Right renal cortex interstitium (tissue), 3 donors: ENCODE results near the gene TTC5. TPM values are rescaled to one million over a fixed set of nuclear protein-coding genes. Genes with fewer than 3 reads are reported as not detected.
"Not testable (repeated sequence)": the region's sequence is repeated elsewhere in the genome, so short reads cannot be mapped to it uniquely, and the experiment has no call there.

ENCODE experiments used
- DNase-seq, 3 donors: peaks; one replicate each; pipeline ENCODE4 v3.0.0-alpha.2; 2013; ENCODE audit warnings: low read depth in 3 of 3, low spot score in 2 of 3
- polyA plus RNA-seq, 3 donors: library from polyadenylated mRNA; unstranded; fragments of 120-200 nt; gene quantifications; one replicate each; pipeline ENCODE4 v1.2.1, GENCODE V29; 2013; ENCODE audit not compliant: insufficient read length in 3 of 3

Gene TTC5, protein sequence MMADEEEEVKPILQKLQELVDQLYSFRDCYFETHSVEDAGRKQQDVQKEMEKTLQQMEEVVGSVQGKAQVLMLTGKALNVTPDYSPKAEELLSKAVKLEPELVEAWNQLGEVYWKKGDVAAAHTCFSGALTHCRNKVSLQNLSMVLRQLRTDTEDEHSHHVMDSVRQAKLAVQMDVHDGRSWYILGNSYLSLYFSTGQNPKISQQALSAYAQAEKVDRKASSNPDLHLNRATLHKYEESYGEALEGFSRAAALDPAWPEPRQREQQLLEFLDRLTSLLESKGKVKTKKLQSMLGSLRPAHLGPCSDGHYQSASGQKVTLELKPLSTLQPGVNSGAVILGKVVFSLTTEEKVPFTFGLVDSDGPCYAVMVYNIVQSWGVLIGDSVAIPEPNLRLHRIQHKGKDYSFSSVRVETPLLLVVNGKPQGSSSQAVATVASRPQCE
- 10 to 100 TPM; 26.5 to 33.5 (median 32.2) TPM for polyA plus RNA-seq

DNA sequence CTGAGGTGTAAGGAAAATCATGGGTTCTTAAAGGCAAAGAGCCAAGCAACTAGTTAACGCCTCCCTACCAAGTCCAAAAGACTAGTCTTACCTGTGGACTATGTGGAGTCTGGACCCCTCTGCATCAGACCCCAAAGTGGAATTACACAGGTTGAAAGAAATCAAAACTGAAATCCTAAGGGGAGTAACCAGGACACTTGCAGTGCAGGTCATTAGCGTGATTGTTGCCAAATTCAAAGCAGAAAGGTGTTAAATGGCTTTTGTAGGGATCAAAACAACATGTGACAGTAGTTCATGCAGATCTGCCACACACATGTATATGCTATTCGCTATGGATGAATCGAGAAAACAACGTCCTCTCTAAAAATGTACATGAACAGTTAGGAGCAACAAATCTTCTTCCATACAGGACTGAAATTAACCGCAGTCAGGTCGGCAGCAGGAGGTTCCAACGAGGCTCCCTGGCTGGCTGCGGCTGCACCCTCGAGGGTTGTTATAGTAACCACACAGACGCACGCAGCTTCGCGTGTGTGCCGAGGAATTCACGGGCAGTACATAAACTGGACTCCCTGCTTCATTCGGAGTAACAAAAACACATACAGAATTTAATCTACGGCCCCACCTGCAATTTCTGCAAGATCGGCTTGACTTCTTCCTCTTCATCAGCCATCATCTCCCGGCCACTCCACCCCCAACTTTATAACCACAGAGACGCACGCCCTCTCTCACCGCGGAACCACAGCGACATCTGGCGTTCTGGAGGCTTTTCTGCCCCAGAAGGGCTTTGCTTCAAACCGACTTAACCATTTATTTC, at the start of gene TTC5:
Gene TTC5 (minus strand): TSS at position 687 of the 814 bp plus-strand sequence. CDS start 14 bp downstream, at position 673.
- DNase-seq: peak; percentile 81 to 86 (median 86)

DNA sequence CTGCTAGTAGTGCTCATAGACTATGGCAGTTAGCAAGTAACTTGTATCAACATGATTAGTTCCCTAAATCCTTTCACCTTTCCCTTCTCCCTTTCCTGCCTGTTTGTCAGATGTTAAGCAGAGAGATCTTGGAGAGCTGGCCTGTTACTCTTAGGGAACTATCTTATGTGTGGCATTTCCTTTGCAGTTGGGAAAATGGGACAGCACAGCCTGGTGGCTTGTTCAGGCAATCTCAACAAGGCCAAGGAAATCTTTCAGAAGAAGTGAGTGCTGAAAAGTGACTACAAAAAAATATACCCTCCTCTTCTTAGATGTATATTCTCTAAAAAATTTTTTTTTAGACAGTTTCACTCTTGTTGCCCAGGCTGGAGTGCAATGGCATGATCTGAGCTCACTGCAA, 45.1 kb upstream of the TTC5 start:
- DNase-seq: no peak

DNA sequence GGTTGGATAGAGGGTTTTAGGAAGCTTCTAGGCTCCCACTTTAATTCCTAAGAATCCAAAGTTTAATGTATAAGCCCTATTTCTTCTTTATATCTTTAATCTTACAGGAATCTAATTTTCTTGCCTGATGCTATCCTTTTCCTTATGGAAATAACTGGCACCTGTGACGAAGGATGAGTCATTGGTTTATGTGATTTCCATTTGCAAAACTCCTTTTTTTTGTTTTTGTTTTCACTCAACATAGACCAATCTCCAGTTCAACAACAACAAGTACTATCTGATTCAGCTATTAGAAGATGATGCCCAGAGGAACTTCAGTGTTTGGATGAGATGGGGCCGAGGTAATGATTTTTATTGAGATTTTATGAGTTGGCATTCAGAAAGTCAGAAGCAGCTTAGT, 44.5 kb upstream of the TTC5 start:
- DNase-seq: no peak

DNA sequence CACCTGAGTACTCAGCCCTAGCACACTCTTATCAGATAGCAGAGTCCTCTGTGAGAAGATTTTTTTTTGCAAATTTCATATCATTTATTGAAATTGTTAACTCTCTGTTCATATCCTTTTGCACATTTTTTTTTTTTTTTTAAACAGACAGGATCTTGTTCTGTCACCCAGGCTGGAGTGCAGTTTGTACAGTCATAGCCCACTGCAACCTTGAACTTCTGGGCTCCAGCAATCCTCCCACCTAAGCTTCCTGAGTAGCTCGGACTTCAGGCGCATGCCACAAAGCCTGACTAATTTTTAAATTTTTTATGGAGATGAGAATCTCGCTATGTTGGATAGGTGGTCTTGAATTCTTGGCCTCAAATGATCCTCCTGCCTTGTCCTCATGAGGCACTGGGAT, 42.0 kb upstream of the TTC5 start:
- DNase-seq: no peak

DNA sequence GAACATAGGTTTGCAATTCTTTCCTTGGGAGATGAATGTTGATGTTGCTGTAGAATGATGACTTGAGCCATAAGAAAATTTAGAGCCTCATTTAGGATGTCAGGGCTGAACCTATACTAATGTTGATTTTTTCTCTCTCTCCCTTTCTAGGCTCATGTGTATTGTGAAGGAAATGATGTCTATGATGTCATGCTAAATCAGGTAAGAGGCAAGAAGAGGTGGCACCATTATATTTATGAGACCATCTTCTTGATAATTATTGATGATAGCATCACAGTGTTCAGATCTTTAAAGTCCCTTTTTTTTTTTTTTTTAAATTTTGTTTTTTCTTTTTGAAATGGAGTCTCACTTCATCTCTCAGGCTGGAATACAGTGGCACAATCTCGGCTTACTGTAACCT, 41.0 kb upstream of the TTC5 start:
- DNase-seq: no peak

DNA sequence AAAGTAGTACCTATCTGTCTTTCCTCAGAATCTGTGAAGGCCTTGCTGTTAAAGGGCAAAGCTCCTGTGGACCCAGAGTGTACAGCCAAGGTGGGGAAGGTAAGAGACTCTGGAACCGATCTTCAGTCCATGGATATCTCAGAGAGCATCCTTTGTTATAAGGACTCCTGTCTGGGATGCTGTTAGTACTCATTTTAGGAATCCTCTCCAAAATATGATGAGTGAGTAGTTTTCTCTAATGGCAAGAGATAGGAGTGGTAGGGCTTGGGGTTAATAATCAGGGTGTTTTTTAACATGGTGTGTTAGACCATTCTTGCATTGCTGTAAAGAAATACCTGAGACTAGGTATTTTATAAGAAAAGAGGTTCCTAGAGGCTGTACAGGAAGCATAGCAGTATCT, 39.6 kb upstream of the TTC5 start:
- DNase-seq: no peak

DNA sequence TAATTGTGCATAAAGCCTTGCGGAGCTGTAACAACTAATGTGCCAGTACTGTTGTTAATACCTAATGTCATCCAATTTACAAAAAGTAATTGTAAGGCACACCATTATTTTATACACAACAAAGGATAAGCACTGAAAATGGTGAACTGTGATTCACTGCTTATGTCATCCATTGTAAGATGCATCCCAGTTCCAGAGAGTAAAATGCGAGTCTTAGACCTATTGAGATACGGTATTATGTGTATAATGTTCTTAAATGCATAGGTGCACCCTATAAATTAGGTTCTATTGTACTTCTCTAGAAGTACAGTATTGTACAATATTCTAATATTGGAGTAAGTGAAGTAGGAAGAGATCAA, 38.1 kb upstream of the TTC5 start:
- DNase-seq: no peak

DNA sequence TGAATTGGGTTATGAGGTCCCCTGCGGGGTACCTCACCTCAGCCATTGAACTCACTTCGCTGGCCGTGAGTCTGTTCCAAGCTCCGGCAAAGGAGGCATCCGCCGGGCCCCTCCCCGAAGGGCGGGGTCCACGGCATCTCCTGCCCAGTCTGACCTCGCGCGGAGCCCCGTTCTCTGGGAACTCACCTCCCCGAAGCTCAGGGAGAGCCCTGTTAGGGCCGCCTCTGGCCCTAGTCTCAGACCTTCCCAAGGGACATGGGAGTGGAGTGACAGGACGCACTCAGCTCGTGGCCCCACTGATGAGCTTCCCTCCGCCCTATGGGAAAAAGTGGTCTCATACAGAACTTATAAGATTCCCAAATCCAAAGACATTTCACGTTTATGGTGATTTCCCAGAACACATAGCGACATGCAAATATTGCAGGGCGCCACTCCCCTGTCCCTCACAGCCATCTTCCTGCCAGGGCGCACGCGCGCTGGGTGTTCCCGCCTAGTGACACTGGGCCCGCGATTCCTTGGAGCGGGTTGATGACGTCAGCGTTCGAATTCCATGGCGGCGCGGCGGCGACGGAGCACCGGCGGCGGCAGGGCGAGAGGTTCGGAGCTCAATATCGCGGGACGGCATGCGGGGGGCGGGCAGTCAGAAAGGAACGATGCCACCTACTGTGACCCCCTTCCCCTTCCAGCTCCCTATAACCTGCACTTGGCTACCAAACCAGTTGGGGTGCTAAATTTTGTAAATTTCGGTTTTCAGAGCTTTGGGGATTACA, 37.5 kb upstream of the TTC5 start, which contains the start of gene PARP2:
Gene PARP2 (plus strand): TSS at position 544 of the 770 bp plus-strand sequence. CDS start 7 bp downstream, at position 551.
- peak; percentile 100 for DNase-seq

DNA sequence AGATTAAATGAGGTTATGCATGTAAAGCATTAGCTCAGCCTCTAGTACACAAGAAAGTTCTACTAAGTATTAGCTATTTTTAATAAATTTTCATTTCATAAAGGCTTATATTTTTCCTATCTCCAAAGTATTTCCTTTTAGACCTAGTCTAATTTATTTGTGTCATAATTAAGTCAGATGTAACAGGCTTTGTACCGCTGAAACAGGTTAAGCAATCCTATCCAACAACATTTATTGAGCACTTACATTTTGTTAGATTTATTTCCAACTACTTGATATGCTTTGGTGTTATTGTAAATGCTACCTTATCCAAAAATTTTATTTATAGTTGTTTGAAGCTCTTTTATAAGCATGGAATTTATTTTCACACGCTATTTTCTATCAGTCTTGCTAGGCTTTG, 35.9 kb upstream of the TTC5 start:
- DNase-seq: no peak

DNA sequence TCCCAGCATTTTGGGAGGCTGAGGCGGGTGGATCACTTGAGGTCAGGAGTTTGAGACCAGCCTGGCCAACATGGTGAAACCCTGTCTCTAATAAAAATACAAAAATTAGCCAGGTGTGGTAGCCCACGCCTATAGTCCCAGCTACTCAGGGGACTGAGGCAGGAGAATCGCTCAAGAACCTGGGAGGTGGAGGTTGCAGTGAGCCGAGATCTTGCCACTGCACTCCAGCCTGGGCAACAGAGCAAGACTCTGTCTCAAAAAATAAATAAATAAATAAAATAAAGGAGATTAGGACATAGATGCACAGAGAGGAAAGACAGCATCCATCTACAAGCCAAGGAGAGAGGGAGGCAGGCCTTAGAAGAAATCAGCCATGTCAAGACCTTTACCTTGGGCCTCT, 35.3 kb upstream of the TTC5 start:
- DNase-seq: not testable (repeated sequence)

DNA sequence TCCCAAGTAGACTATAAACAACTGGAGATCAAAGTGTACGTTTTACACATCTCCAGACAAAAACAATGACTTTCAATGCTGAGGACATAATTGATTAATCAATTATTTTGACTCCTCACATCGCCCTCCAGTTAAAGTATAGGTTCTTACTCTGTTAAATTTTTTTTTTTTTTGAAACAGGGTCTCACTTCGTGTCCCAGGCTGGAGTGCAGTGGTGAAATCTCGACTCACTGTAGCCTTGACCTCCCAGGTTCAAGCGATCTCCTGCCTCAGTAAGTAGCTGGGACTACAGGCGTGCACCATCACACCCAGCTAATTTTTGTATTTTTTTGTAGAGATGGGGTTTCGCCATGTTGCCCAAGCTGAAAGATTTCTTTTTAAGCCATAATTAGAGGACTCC, 28.3 kb upstream of the TTC5 start:
- no peak for DNase-seq

DNA sequence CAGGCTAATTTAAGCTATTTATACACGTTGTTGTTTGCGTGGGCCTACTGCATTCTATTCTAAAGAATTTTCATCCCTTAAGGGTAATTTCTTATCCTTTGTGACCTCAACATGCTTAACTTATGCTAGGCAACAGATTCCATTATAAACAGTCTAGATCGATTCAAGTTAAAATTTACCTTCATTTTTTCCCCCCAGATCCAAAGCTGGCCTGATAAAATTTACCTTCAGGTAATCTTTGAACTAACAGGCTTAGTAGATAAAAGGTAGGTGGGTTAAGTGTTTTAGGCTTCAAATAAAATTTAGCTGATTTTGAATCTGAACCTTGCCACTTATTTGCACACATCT, 27.7 kb upstream of the TTC5 start:
- peak in 1 of 3 donors; percentile 21 for DNase-seq

DNA sequence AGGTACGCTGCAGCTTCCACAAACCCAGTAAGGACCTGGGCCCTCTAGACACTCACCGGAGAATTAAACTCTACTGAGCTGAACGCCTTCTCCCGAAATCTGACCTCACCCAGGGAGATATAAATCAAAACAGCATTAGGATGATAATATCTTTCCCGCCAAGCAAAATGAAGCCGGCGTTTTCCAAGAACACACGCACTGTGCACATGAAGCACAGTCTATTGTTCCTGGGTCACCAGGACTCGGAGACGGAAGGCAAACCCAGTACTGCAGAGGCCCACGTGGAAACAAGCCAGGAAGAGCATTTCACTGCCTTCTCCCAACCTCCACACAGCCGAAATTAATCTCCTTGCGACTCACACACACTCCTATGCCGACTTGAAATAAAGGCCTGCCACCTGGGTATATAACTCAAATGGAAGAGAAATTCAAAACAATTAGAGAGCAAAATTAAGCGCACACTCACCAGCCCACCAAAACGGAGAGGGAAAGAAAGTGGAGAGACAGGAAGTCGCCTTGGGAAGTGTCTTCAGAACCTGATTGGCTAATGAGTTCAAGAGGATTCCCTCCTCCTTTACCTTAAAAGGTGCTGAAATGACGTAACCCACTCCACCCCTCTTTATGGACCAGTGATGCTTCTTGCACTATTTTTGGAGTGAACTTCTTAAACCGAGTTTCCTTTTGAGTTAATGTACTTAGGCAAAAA, 27.2 kb upstream of the TTC5 start, which contains the start of gene CCNB1IP1:
Gene CCNB1IP1 (minus strand): TSS at position 492 of the 706 bp plus-strand sequence. CDS start 16,756 bp downstream, outside the sequence.
- peak; percentile 76 to 81 (median 80) for DNase-seq

DNA sequence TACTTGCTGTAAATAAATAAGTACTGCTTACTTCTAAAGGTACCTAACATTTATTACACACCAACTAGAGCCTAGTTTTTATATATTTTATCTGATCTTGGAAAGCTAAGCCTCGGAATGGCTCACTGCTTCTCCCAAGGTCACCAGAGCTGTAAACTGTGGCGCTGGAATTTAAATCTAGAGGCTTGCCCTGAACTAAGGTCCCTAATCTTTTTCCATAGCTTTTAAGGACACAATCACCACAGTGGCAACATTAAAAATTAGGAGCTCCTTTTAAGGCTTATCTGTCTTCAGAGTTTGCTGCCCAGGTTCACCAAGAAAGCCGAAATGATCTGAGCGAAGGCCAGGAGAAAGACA, 26.7 kb upstream of the TTC5 start:
- peak in 1 of 3 donors; percentile 46 for DNase-seq

DNA sequence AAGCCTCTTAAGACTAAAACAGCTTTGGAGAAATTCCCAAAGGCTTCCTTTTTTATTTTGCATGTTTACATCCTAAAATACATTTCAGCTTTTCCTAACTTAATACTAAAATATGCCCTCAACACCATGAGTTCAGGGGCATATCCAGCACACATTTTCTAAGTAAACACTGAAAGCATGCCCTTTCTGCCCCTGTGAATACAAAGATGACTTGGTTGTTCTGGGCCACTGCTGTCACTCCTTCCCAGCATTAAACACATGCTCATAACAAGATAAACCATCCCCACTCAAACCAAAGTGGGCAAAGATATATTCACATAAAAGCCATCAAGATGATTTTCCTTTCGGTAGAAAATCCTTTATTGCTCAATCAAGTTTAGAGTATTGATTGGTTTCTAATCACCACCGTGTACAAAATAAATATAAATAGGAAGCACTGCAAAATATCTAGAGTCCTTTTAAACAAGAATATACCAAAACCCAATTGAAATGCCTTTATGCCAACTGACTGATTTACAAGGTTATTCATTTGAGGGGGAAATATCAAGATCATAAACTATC, 25.4 kb upstream of the TTC5 start:
- no peak for DNase-seq

DNA sequence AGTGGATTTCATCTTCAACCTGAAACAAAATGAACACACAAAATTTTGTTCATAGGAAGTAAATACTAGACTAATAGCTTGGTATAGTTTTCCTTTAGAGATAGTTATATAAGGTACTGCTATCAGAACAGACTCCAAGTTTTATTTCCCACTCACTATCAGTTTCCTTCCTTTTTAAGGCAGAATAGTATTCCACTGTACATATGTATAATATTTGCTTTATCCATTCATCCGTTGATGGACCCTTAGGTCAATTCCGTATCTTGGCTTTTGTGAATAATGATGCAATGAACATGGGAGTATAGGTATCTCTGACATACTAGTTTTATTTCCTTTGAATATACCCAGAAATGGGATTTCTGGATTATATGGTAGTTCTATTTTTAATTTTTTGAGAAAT, 23.6 kb upstream of the TTC5 start:
- DNase-seq: no peak

DNA sequence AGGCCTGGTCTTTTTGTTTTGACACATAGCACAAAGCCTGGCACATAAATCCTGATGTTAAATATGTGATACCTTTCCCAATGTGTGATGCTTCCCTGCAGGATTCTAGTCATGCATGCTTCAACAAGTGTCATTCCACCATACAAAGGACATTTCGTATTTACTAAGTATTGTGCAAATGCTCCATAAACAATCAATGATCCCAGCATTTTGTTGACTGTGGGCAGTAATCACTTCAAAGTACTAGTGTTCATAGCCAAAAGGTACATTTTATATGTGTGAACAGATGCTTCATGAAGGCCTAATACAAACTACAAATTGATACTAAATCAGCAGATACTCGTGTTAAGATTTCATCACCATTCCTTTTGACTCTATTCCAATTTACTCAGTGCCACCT, 23.0 kb upstream of the TTC5 start:
- no peak for DNase-seq

DNA sequence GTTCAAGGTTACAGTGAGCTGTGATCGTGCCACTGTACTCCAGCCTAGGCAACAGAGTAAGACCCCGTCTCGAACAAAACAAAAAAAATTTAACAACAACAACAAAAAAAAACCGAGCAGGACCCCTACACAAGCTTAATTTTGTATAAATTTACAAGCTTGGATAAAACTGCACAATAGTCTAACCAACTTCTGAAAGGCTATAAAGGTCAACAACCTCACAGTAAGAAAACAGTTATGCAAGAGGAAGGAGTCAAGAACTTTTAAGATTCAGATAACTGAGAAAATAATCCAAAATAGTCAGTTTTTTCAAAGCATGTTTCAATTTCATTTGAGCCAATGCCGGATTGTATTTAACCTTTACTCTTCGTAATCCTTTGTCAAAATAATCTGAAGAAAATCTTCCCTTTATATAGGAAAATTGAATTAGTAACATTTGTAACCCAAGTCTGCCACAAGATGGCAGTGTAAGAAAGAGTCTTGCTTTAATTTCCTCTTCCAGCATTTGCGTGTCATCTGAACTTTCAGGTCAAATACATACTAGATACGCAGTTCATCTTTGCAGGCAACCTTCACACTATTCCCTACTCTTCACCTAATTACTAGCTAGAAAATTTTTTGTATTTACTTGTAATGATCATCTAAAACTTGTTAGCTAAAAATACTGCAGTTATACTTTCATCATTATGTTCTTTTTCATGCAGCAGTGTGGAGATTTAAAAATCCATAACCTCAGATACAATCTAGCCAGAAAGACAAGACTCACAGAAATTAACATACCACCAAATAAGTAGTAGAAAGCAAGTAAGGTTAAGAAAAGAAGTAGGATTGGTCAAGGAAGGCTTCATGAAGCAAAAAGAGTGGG, 21.5 kb upstream of the TTC5 start:
- DNase-seq: peak in 2 of 3 donors; percentile 45 to 53

DNA sequence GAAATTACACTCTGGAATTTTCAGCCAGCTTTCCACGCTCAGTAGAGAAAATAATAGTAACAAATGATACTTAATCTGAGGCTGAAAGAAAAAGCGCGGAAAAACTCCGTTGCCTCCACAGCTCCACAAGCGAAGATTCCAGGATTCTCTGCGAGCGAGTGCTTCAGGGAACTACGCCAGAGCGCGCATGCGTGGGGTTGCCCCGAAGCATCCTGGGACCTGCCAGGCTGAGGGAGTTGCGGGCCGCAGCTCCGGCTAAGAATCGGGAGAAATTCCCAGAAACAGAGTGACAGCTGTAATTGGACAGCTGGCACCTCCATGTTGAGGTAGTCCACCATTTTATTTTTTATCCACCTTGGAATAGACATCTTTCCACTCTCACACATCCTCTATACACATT, 12.0 kb upstream of the TTC5 start:
- no peak for DNase-seq
